NCI-H774 (cell line): ENCODE results near the gene WDR86.

Experiments
- DNase-seq: peaks from one replicate; lab custom pipeline; 2025; lab: John Stamatoyannopoulos, UW

WDR86 gene

GRCh38 chr7:151390598-151391357, 19.1 kb downstream of the WDR86 start:
- DNase-seq, result no peak

- no peak for DNase-seq
Measured at GRCh38 chr7:151389768-151390597, 19.9 kb downstream of the WDR86 start.

GRCh38 chr7:151389096-151389767, 20.6 kb downstream of the WDR86 start:
- DNase-seq, result no peak

GRCh38 chr7:151388430-151388829, 21.4 kb downstream of the WDR86 start:
- no peak for DNase-seq

GRCh38 chr7:151388007-151388297, 21.9 kb downstream of the WDR86 start:
- no peak for DNase-seq

- no peak for DNase-seq
Measured at GRCh38 chr7:151387161-151388006, 22.5 kb downstream of the WDR86 start.

GRCh38 chr7:151386301-151387160, 23.3 kb downstream of the WDR86 start:
- no peak for DNase-seq

GRCh38 chr7:151385626-151386300, 24.1 kb downstream of the WDR86 start:
- no peak for DNase-seq

- no peak for DNase-seq
Measured at GRCh38 chr7:151384776-151385625, 24.8 kb downstream of the WDR86 start.

- DNase-seq, result no peak
Measured at GRCh38 chr7:151384352-151384697, 25.5 kb downstream of the WDR86 start.

GRCh38 chr7:151383638-151384351, 26.0 kb downstream of the WDR86 start:
- DNase-seq, result no peak

- DNase-seq, result no peak
Measured at GRCh38 chr7:151382079-151382885, 27.6 kb downstream of the WDR86 start.

- peak; percentile 28 for DNase-seq
Measured at GRCh38 chr7:151381348-151382078, 28.3 kb downstream of the WDR86 start.

GRCh38 chr7:151381098-151381347, 28.8 kb downstream of the WDR86 start:
- DNase-seq, result no peak

GRCh38 chr7:151380199-151381097, 29.4 kb downstream of the WDR86 start:
- no peak for DNase-seq

GRCh38 chr7:151379534-151380198, 30.2 kb downstream of the WDR86 start:
- DNase-seq, result no peak
